Activated naive CD4-positive, alpha-beta T cell treated with anti-CD3 and anti-CD28 coated beads, Interleukin-2, amount 10 ng/mL, durations not matched to agents 7 days and 5 days (primary cell): Measurements from ENCODE around the gene PLPPR3.
"Not testable (repeated sequence)": the region's sequence is repeated elsewhere in the genome, so short reads cannot be mapped to it uniquely, and the experiment has no call there.

Source experiments
- CTCF ChIA-PET: fragments of 350-600 bp; sonication (Branson Sonifier 250); formaldehyde crosslinking; loops from one replicate; lab custom pipeline; 2021; ENCODE audit warnings: antibody characterized with exemption; lab: Charles Lee
- DNase-seq: peaks from one replicate; pipeline ENCODE4 v3.0.0-alpha.2; 2020
- H3K27ac Mint-ChIP-seq: one replicate; pipeline ENCODE4 v1.8.0; 2021; ENCODE audit warnings: mild to moderate bottlenecking, moderate library complexity, mixed read lengths
- H3K27me3 Mint-ChIP-seq: one replicate; pipeline ENCODE4 v1.8.0; 2021; ENCODE audit warnings: mild to moderate bottlenecking, mixed read lengths
- H3K36me3 Mint-ChIP-seq: one replicate; pipeline ENCODE4 v1.8.0; 2021; ENCODE audit warnings: mixed read lengths
- H3K4me1 Mint-ChIP-seq: one replicate; pipeline ENCODE4 v1.8.0; 2021; ENCODE audit warnings: mixed read lengths
- H3K4me3 Mint-ChIP-seq: one replicate; pipeline ENCODE4 v1.8.0; 2021; ENCODE audit warnings: mild to moderate bottlenecking, moderate library complexity, mixed read lengths
- H3K9me3 Mint-ChIP-seq: one replicate; pipeline ENCODE4 v1.8.0; 2021; ENCODE audit warnings: mixed read lengths

The PLPPR3 gene

GRCh38 chr19:827314-827709 lies 5.6 kb upstream of the PLPPR3 start:
- H3K4me1 Mint-ChIP-seq: no peaks in the 10 kb centered on the region

GRCh38 chr19:825897-826644 lies 4.3 kb upstream of the PLPPR3 start:
- CTCF ChIA-PET: no interaction called here
- Mint-ChIP-seq H3K4me1 (no peaks in the 10 kb centered on the region), H3K27me3 (peaks cover 53% of the 10 kb centered on the region), H3K36me3 (no peaks in the 10 kb centered on the region), H3K27ac (no peak overlapping the region), H3K9me3 (no peaks in the 10 kb centered on the region), H3K4me3 (no peak overlapping the region)
- no peak for DNase-seq

More at GRCh38 chr19:827314-827709, 5.6 kb upstream of the PLPPR3 start:
- CTCF ChIA-PET: no interaction called here
- H3K9me3 Mint-ChIP-seq: no peaks in the 10 kb centered on the region
- no peak for DNase-seq
- no peak overlapping the region for H3K4me3 Mint-ChIP-seq
- peaks cover 55% of the 10 kb centered on the region for H3K27me3 Mint-ChIP-seq
- H3K36me3 Mint-ChIP-seq: no peaks in the 10 kb centered on the region
- no peak overlapping the region for H3K27ac Mint-ChIP-seq

DNA sequence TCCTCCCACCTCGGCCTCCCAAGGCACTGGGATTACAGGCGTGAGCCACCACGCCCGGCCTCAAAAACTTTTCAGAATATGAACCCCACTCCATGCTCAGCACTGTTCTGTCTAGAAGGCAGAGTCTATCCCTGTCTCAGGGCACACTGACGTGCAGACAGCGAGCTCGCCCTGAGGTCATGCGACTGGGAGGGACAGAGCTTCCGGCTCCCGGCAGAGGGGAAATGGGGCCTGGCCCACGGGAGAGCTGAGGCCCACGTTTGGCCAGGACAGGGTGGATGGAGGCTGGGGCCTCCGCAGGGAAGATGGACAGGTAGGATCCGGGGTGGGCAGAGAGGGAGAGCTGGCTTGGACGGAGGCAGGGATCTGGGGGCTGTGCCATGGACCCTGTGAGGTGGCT lies 3.1 kb upstream of the PLPPR3 start:
- H3K27ac Mint-ChIP-seq: no peak overlapping the region
- H3K36me3 Mint-ChIP-seq: no peaks in the 10 kb centered on the region
- no peak for DNase-seq
- H3K4me3 Mint-ChIP-seq: no peak overlapping the region
- CTCF ChIA-PET: no interaction called here
- H3K27me3 Mint-ChIP-seq: peaks cover 57% of the 10 kb centered on the region
- no peaks in the 10 kb centered on the region for H3K9me3 Mint-ChIP-seq
- H3K4me1 Mint-ChIP-seq: no peaks in the 10 kb centered on the region

DNA sequence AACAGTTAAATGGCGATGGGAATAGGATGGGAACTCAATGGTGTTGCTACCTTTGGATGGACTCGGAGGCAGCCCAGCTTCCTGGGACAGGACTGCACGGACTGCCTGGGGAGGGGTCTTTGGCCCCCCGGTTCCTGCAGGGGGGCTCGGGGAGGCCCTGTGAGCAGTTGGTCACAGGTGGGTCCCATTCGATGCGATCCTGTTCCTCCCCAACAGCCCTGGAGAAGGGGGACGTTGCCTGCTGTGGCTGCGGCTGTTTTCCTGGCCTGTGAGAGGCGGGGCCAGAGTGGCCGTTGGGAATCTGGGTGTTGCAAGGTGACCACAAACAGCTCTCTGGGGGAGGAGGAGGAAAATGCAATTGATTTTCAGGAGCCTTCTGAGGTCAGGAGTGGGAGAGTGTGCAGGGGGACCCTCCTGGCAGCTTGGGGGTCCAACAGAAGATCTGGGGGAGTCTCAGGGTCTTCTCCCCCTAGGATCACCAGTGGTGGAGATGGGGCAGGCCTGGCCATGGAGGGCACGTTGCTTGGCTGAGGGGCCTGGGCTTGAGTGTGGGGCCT lies 1.9 kb upstream of the PLPPR3 start:
- CTCF ChIA-PET: no interaction called here
- H3K27me3 Mint-ChIP-seq: peaks cover 57% of the 10 kb centered on the region
- no peaks in the 10 kb centered on the region for H3K9me3 Mint-ChIP-seq
- H3K4me1 Mint-ChIP-seq: no peaks in the 10 kb centered on the region
- no peak overlapping the region for H3K27ac Mint-ChIP-seq
- DNase-seq: no peak
- H3K36me3 Mint-ChIP-seq: no peaks in the 10 kb centered on the region
- no peak overlapping the region for H3K4me3 Mint-ChIP-seq

DNA sequence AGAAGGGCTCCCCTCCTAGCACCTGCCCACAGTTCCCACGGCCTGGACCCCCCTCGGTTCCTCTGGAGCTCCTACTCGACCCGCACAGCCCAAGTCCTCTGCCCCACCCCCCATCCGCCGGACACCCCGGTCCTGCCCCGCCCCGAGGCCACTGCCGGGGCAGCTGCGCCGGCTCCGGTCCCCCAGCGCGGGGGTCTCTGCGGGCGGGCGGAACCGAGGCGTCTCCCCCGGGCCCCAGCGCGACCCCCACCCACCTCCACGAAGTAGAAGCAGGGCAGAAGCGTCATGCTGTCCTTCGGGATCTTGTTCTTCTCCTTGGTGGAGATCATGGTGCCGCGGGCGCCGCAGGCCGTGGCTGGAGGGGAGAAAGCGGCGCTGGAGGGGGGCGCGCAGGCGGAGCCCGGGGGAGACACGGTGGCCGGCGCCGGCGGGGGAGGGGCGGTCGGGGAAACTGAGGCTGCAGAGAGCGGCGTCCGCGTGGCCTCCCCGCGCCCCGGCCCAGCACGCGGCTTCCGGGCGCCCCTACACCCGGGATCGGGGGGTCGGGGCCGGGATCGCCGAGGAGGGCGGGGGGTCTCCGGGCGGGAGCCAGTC lies 427 bp downstream of the PLPPR3 start:
- Mint-ChIP-seq H3K9me3 (no peaks in the 10 kb centered on the region), H3K27ac (no peak overlapping the region), H3K4me3 (no peak overlapping the region), H3K4me1 (no peaks in the 10 kb centered on the region), H3K27me3 (peaks cover 57% of the 10 kb centered on the region), H3K36me3 (peaks cover 4% of the 10 kb centered on the region)
- DNase-seq: no peak
- CTCF ChIA-PET: no interaction called here

DNA sequence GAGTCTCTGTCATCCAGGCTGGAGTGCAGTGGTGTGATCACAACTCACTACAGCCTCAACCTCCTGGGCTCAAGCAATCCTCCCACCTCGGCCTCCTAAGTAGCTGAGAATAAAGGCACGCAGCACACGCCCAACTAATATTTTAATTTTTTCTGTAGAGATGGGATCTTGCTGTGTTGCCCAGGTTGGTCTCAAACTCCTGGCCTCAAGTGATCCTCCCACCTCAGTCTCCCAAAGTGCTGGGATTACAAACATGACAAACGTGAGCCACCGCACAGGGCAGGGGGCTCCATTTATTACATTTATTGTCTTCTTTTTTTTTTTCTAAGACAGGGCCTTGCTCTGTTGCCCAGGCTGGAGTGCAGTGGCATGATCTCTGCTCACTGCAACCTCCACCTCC lies 1.5 kb downstream of the PLPPR3 start:
- H3K4me1 Mint-ChIP-seq, H3K4me3 Mint-ChIP-seq, H3K27ac Mint-ChIP-seq, DNase-seq, H3K9me3 Mint-ChIP-seq, H3K36me3 Mint-ChIP-seq: not testable (repeated sequence)
- peaks cover 50% of the 10 kb centered on the region for H3K27me3 Mint-ChIP-seq
- CTCF ChIA-PET: interaction anchor here (0.7 kb wide), 1 partner anchor 101 kb away, joined by 3 read pairs; no protein-coding TSS in a partner anchor

- H3K9me3 Mint-ChIP-seq: no peaks in the 10 kb centered on the region
- peaks cover 21% of the 10 kb centered on the region for H3K27me3 Mint-ChIP-seq
- CTCF ChIA-PET: no interaction called here
- no peak overlapping the region for H3K27ac Mint-ChIP-seq
- H3K4me3 Mint-ChIP-seq: no peak overlapping the region
- H3K4me1 Mint-ChIP-seq: no peaks in the 10 kb centered on the region
- peaks cover 20% of the 10 kb centered on the region for H3K36me3 Mint-ChIP-seq
- no peak for DNase-seq
Observed at GRCh38 chr19:816500-816857, 5.3 kb downstream of the PLPPR3 start.

DNA sequence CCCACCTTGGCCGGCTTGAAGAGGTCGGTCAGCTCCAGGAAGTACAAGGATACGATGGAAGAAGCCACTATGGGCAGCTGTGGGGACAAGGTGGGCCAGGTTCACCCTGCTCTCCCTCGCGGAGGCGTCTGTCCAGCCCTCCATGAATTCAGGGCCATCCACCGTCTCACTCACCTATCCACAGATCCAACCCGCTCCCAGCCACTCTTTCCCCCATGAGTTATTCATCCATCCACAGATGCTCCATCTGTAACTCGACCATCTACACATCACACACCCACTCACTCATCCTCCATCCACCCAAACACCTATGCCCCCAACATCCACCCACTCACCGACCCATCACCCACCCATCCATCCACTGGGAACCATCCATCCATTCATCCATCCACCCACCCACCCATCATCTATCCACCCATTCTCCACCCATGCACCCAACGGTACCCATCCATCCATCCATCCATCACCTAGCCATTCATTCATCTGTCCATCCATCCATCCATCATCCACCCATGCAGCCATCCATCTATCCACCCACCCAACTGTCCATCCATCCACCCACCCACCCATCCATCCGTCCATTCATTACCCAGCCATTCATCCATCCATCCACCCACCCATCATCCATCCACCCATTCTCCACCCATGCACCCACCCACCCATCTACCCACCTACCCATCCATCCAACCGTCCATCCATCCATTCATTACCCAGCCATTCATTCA lies 5.8 kb downstream of the PLPPR3 start:
- CTCF ChIA-PET: no interaction called here
- Mint-ChIP-seq H3K4me1 (no peaks in the 10 kb centered on the region), H3K27ac (no peak overlapping the region)

GRCh38 chr19:815079-815774 lies 6.5 kb downstream of the PLPPR3 start:
- Mint-ChIP-seq H3K4me1 (no peaks in the 10 kb centered on the region), H3K4me3 (no peak overlapping the region), H3K36me3 (peaks cover 28% of the 10 kb centered on the region), H3K27ac (no peak overlapping the region), H3K27me3 (peaks cover 9% of the 10 kb centered on the region), H3K9me3 (no peaks in the 10 kb centered on the region)
- DNase-seq: no peak
- CTCF ChIA-PET: no interaction called here

More for the DNA sequence above, 5.8 kb downstream of the PLPPR3 start:
- H3K27me3 Mint-ChIP-seq: peaks cover 16% of the 10 kb centered on the region
- H3K4me3 Mint-ChIP-seq: no peak overlapping the region
- peaks cover 23% of the 10 kb centered on the region for H3K36me3 Mint-ChIP-seq
- no peaks in the 10 kb centered on the region for H3K9me3 Mint-ChIP-seq
- DNase-seq: no peak

DNA sequence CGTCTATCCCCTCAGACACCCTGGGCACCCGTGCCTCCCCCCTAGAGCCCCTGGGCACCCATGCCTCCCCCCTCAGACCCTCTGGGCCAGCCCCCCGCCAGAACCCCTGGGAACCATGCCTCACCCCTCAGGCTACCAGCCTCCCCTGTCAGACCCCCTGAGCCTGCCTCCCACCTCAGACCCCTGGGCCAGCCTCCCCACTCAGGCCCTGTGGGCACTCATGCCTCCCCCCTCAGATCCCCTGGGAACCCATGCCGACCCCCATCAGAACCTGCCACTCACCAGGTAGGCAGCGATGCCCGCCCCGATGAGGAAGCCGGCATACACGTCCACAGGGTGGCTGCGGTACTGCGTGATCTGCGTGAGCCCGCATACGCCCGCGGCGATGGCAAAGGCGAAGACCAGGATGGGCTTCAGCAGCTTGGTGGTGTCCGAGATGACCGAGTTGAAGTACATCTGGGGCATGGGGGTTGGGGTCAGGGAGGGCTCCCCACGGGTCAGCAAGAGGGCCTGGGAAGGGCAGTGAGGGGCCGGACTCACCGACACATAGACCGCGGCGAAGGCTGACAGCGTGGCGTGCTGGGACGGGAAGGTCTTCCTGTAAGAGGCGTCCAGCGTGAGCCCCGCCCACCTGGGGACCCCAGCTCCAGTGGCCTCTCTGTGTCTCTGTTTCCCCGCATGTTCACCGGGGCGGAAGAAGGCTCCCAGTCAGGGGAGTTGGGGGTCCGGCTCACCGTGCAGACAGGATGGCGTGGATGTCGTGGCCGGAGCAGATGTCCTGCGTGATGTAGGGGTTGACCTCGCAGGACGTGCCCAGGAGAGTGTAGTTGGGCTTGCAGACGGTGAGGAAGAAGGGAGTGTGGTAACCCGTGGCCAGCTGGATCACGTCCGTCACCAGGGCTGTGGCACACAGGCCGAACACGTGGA lies 7.3 kb downstream of the PLPPR3 start:
- Mint-ChIP-seq H3K27ac (peak overlapping the region; percentile 45), H3K4me3 (no peak overlapping the region), H3K4me1 (no peaks in the 10 kb centered on the region), H3K27me3 (peaks cover under 1% of the 10 kb centered on the region), H3K36me3 (peaks cover 36% of the 10 kb centered on the region), H3K9me3 (no peaks in the 10 kb centered on the region)
- CTCF ChIA-PET: no interaction called here
- DNase-seq: no peak

DNA sequence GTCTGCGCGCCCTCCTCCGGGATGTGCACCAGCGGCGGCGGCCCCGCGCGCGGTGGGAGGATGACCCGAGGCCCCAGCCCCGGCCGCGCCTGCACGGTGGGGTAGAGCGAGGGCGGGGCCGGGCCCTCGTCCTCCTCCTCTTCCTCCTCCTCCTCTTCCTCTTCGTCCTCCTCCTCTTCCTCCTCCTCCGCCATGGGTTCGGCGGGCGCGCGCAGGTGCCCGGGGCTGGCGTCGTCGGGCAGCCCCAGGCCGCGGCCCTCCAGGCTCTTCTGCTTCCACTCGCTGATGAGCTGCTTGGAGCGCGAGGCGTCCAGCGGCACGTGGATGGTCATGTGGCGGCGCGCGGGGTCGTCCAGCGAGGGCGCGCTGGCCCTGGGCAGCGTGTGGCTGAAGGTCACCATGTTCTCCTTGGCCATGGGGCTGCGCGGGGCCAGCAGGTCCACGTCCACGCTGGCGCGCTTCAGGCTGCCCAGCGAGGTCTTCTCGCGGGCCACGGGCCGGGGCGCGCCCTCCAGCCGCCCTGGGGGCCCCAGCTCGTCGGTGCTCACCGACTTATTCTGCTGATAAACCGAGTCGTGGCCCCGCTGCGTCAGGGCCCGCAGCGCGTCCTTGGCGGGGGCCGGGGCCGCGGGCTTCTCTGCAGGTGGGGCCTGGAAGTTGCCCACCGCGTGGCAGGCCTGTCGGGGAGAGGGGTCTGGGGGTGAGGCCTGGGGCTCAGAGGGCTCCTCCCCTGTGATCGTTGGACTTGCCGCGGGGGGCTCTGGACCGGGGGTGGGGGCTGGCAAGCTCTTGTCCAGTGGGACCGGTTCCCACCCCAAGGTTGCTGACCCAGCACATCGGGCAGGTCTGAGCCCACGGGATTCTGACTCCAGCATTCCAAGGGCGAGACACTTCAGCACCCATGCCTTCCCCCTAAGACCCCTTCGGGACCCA lies 8.3 kb downstream of the PLPPR3 start:
- CTCF ChIA-PET: no interaction called here
- no peak overlapping the region for H3K27ac Mint-ChIP-seq

GRCh38 chr19:812747-813218 lies 9.0 kb downstream of the PLPPR3 start:
- H3K27ac Mint-ChIP-seq: no peak overlapping the region
- peaks cover 42% of the 10 kb centered on the region for H3K36me3 Mint-ChIP-seq
- DNase-seq: no peak
- H3K4me1 Mint-ChIP-seq: no peaks in the 10 kb centered on the region
- H3K9me3 Mint-ChIP-seq: no peaks in the 10 kb centered on the region
- no peaks in the 10 kb centered on the region for H3K27me3 Mint-ChIP-seq
- CTCF ChIA-PET: no interaction called here
- no peak overlapping the region for H3K4me3 Mint-ChIP-seq

More for the DNA sequence above, 8.3 kb downstream of the PLPPR3 start:
- Mint-ChIP-seq H3K9me3 (no peaks in the 10 kb centered on the region), H3K4me3 (no peak overlapping the region), H3K27me3 (no peaks in the 10 kb centered on the region), H3K4me1 (no peaks in the 10 kb centered on the region), H3K36me3 (peaks cover 38% of the 10 kb centered on the region)
- no peak for DNase-seq
